Adipocyte (in vitro differentiated cells): Measurements from ENCODE around the gene SLC66A1.

ENCODE experiments used
- DNase-seq: peaks from one replicate; pipeline ENCODE4 v3.0.0-alpha.2; 2015; ENCODE audit warnings: low read depth
- H3K27me3 ChIP-seq: replicated peaks from 2 replicates; pipeline ENCODE4 v1.7.0; 2013; ENCODE audit warnings: mild to moderate bottlenecking, low read length, moderate library complexity; ENCODE audit not compliant: control insufficient read depth, insufficient read depth
- H3K36me3 ChIP-seq: 2 replicates; pipeline ENCODE4 v1.7.0; 2013; ENCODE audit warnings: low read length, mild to moderate bottlenecking, moderate library complexity; ENCODE audit not compliant: control insufficient read depth, insufficient read depth, severe bottlenecking
- H3K4me1 ChIP-seq: 2 replicates; pipeline ENCODE4 v1.7.0; 2013; ENCODE audit warnings: mild to moderate bottlenecking, low read length, moderate library complexity; ENCODE audit not compliant: control insufficient read depth, insufficient read depth
- H3K4me3 ChIP-seq: 2 replicates; pipeline ENCODE4 v1.7.0; 2013; ENCODE audit warnings: mild to moderate bottlenecking, low read length, moderate library complexity
- H3K9ac ChIP-seq: 2 replicates; pipeline ENCODE4 v1.7.0; 2013; ENCODE audit warnings: mild to moderate bottlenecking, low read length, moderate library complexity
- H3K9me3 ChIP-seq: 2 replicates; pipeline ENCODE4 v1.7.0; 2013; ENCODE audit warnings: mild to moderate bottlenecking, low read length, moderate library complexity; ENCODE audit not compliant: control insufficient read depth

Gene SLC66A1

GRCh38 chr1:19307794-19308508 is 4.2 kb upstream of the SLC66A1 start:
- peaks cover 26% of the 10 kb centered on the region for H3K4me1 ChIP-seq
- no peak overlapping the region for H3K9ac ChIP-seq
- H3K36me3 ChIP-seq: peaks cover 57% of the 10 kb centered on the region
- no peak overlapping the region for H3K4me3 ChIP-seq
- DNase-seq: no peak
- H3K27me3 ChIP-seq: no peaks in the 10 kb centered on the region
- H3K9me3 ChIP-seq: no peaks in the 10 kb centered on the region

- no peak overlapping the region for H3K4me3 ChIP-seq
- H3K4me1 ChIP-seq: peaks cover 31% of the 10 kb centered on the region
- H3K9me3 ChIP-seq: no peaks in the 10 kb centered on the region
- H3K27me3 ChIP-seq: no peaks in the 10 kb centered on the region
- DNase-seq: no peak
- H3K36me3 ChIP-seq: peaks cover 52% of the 10 kb centered on the region
- no peak overlapping the region for H3K9ac ChIP-seq
Observed at GRCh38 chr1:19308509-19308907, 3.6 kb upstream of the SLC66A1 start.

GRCh38 chr1:19309123-19309813 is 2.9 kb upstream of the SLC66A1 start:
- Histone ChIP-seq H3K27me3 (no peaks in the 10 kb centered on the region), H3K9ac (no peak overlapping the region), H3K4me3 (no peak overlapping the region), H3K4me1 (peaks cover 32% of the 10 kb centered on the region), H3K36me3 (peaks cover 47% of the 10 kb centered on the region), H3K9me3 (no peaks in the 10 kb centered on the region)
- DNase-seq: peak; percentile 60

GRCh38 chr1:19310061-19310460 is 2.1 kb upstream of the SLC66A1 start:
- no peak for DNase-seq

GRCh38 chr1:19310720-19311502 is 1.2 kb upstream of the SLC66A1 start:
- Histone ChIP-seq H3K9ac (peak overlapping the region; percentile 94), H3K4me3 (peak overlapping the region; percentile 93), H3K36me3 (peaks cover 35% of the 10 kb centered on the region), H3K27me3 (no peaks in the 10 kb centered on the region), H3K9me3 (no peaks in the 10 kb centered on the region), H3K4me1 (peaks cover 32% of the 10 kb centered on the region)
- peak; percentile 41 for DNase-seq

More at GRCh38 chr1:19310061-19310460, 2.1 kb upstream of the SLC66A1 start:
- Histone ChIP-seq H3K9ac (no peak overlapping the region), H3K27me3 (no peaks in the 10 kb centered on the region), H3K9me3 (no peaks in the 10 kb centered on the region), H3K4me1 (peaks cover 32% of the 10 kb centered on the region), H3K4me3 (no peak overlapping the region), H3K36me3 (peaks cover 43% of the 10 kb centered on the region)

- peak overlapping the region; percentile 93 for H3K4me3 ChIP-seq
- no peaks in the 10 kb centered on the region for H3K27me3 ChIP-seq
- H3K36me3 ChIP-seq: peaks cover 29% of the 10 kb centered on the region
- no peaks in the 10 kb centered on the region for H3K9me3 ChIP-seq
- no peak for DNase-seq
- H3K4me1 ChIP-seq: peaks cover 32% of the 10 kb centered on the region
- peak overlapping the region; percentile 94 for H3K9ac ChIP-seq
Observed at GRCh38 chr1:19311503-19311930, 609 bp upstream of the SLC66A1 start.

- peak overlapping the region; percentile 92 for H3K9ac ChIP-seq
- H3K4me1 ChIP-seq: peaks cover 32% of the 10 kb centered on the region
- no peak for DNase-seq
- H3K9me3 ChIP-seq: no peaks in the 10 kb centered on the region
- peak overlapping the region; percentile 93 for H3K4me3 ChIP-seq
- peaks cover 18% of the 10 kb centered on the region for H3K36me3 ChIP-seq
- H3K27me3 ChIP-seq: no peaks in the 10 kb centered on the region
Observed at GRCh38 chr1:19312782-19313635, 883 bp downstream of the SLC66A1 start.

- DNase-seq: no peak
- H3K4me3 ChIP-seq: peak overlapping the region; percentile 93
- no peaks in the 10 kb centered on the region for H3K27me3 ChIP-seq
- no peaks in the 10 kb centered on the region for H3K9me3 ChIP-seq
- peaks cover 16% of the 10 kb centered on the region for H3K36me3 ChIP-seq
- no peak overlapping the region for H3K9ac ChIP-seq
- peaks cover 32% of the 10 kb centered on the region for H3K4me1 ChIP-seq
Observed at GRCh38 chr1:19313636-19313959, 1.5 kb downstream of the SLC66A1 start.

- DNase-seq: no peak
- Histone ChIP-seq H3K4me3 (no peak overlapping the region), H3K4me1 (peaks cover 28% of the 10 kb centered on the region), H3K9me3 (no peaks in the 10 kb centered on the region), H3K36me3 (peaks cover 20% of the 10 kb centered on the region), H3K9ac (no peak overlapping the region), H3K27me3 (no peaks in the 10 kb centered on the region)
Observed at GRCh38 chr1:19313961-19314882, 2.1 kb downstream of the SLC66A1 start.
